ENCODE measurements around the gene PHACTR2.
"Not testable (repeated sequence)": the region's sequence is repeated elsewhere in the genome, so short reads cannot be mapped to it uniquely, and the experiment has no call there.

Gene PHACTR2

GRCh38 chr6:143773506-143774150, 95.9 kb downstream of the PHACTR2 start:
- no peak for DNase-seq

- no peak for DNase-seq
These were observed 96.6 kb downstream of the PHACTR2 start for GRCh38 chr6:143774347-143774746.

- DNase-seq = no peak
These were observed 97.6 kb downstream of the PHACTR2 start for GRCh38 chr6:143775336-143775735.

- DNase-seq = no peak
These were observed 101.2 kb downstream of the PHACTR2 start for GRCh38 chr6:143778926-143779325.

- no peak for DNase-seq
These were observed 104.7 kb downstream of the PHACTR2 start for GRCh38 chr6:143782481-143782880.

- no peak for DNase-seq
These were observed 105.3 kb downstream of the PHACTR2 start for GRCh38 chr6:143783077-143783476.

GRCh38 chr6:143784316-143784715, 106.6 kb downstream of the PHACTR2 start:
- DNase-seq = no peak

- not testable (repeated sequence) for DNase-seq
These were observed 108.6 kb downstream of the PHACTR2 start for GRCh38 chr6:143786371-143786770.

GRCh38 chr6:143792402-143793279, 114.9 kb downstream of the PHACTR2 start:
- no peak for DNase-seq

GRCh38 chr6:143793280-143793619, 115.5 kb downstream of the PHACTR2 start:
- DNase-seq = no peak

GRCh38 chr6:143796551-143796950, 118.8 kb downstream of the PHACTR2 start:
- not testable (repeated sequence) for DNase-seq

GRCh38 chr6:143798487-143798886, 120.7 kb downstream of the PHACTR2 start:
- not testable (repeated sequence) for DNase-seq

- no peak for DNase-seq
These were observed 125.2 kb downstream of the PHACTR2 start for GRCh38 chr6:143802833-143803565.

- no peak for DNase-seq
These were observed 126.2 kb downstream of the PHACTR2 start for GRCh38 chr6:143803769-143804568.

GRCh38 chr6:143804835-143805239, 127.1 kb downstream of the PHACTR2 start:
- no peak for DNase-seq

- DNase-seq = peak; percentile 91
These were observed 128.7 kb downstream of the PHACTR2 start for GRCh38 chr6:143806282-143807102.

GRCh38 chr6:143807103-143807772, 129.5 kb downstream of the PHACTR2 start:
- DNase-seq = no peak

- no peak for DNase-seq
These were observed 133.0 kb downstream of the PHACTR2 start for GRCh38 chr6:143810745-143811144.

GRCh38 chr6:143811501-143812157, 133.9 kb downstream of the PHACTR2 start:
- DNase-seq = no peak

- no peak for DNase-seq
These were observed 139.9 kb downstream of the PHACTR2 start for GRCh38 chr6:143817621-143818020.

- no peak for DNase-seq
These were observed 143.6 kb downstream of the PHACTR2 start for GRCh38 chr6:143821359-143821758.
